Stimulated activated CD8-positive, alpha-beta memory T cell treated with anti-CD3 and anti-CD28 coated beads, Interleukin-7, amount 100 ng/mL, for 4 hours (primary cell): ENCODE data around the gene WDR49.

ENCODE experiments used
- DNase-seq, 2 donors: peaks; one replicate each; pipeline ENCODE4 v3.0.0-alpha.2; 2020; ENCODE audit warnings: low read depth in 2 of 2

Gene WDR49

GRCh38 chr3:167653760-167654159 is at the start of gene WDR49:
TSS of gene WDR49 (minus strand) at chr3:167653942. CDS start at chr3:167653425, 517 bp downstream.
- DNase-seq = no peak

- no peak for DNase-seq
Observed at GRCh38 chr3:167700926-167701325, 47.2 kb upstream of the WDR49 start.

GRCh38 chr3:167700046-167700445 is 46.3 kb upstream of the WDR49 start:
- DNase-seq = no peak

- DNase-seq = no peak
Observed at GRCh38 chr3:167694121-167694520, 40.4 kb upstream of the WDR49 start.

- DNase-seq = peak in 1 of 2 donors; percentile 4
Observed at GRCh38 chr3:167691366-167691765, 37.6 kb upstream of the WDR49 start.

GRCh38 chr3:167684388-167684993 is 30.7 kb upstream of the WDR49 start:
- DNase-seq = peak in 1 of 2 donors; percentile 6

GRCh38 chr3:167679526-167679925 is 25.8 kb upstream of the WDR49 start:
- no peak for DNase-seq

GRCh38 chr3:167675848-167676247 is 22.1 kb upstream of the WDR49 start:
- no peak for DNase-seq

GRCh38 chr3:167673221-167673620 is 19.5 kb upstream of the WDR49 start:
- no peak for DNase-seq

GRCh38 chr3:167671878-167672427 is 18.2 kb upstream of the WDR49 start:
- no peak for DNase-seq

GRCh38 chr3:167669699-167670098 is 16.0 kb upstream of the WDR49 start:
- no peak for DNase-seq

- no peak for DNase-seq
Observed at GRCh38 chr3:167668651-167669050, 14.9 kb upstream of the WDR49 start.

- no peak for DNase-seq
Observed at GRCh38 chr3:167666563-167666962, 12.8 kb upstream of the WDR49 start.

GRCh38 chr3:167662919-167663400 is 9.2 kb upstream of the WDR49 start:
- DNase-seq = no peak

- no peak for DNase-seq
Observed at GRCh38 chr3:167657684-167658225, 4.0 kb upstream of the WDR49 start.

- no peak for DNase-seq
Observed at GRCh38 chr3:167656821-167657220, 3.1 kb upstream of the WDR49 start.

- no peak for DNase-seq
Observed at GRCh38 chr3:167653155-167653554, 587 bp downstream of the WDR49 start.

GRCh38 chr3:167651826-167652225 is 1.9 kb downstream of the WDR49 start:
- DNase-seq = no peak

GRCh38 chr3:167650459-167650858 is 3.3 kb downstream of the WDR49 start:
- DNase-seq = no peak

- no peak for DNase-seq
Observed at GRCh38 chr3:167649746-167650145, 4.0 kb downstream of the WDR49 start.

- DNase-seq = no peak
Observed at GRCh38 chr3:167644611-167645010, 9.1 kb downstream of the WDR49 start.

- DNase-seq = no peak
Observed at GRCh38 chr3:167631471-167631870, 22.3 kb downstream of the WDR49 start.

GRCh38 chr3:167626490-167626889 is 27.3 kb downstream of the WDR49 start:
- DNase-seq = no peak
